RWPE2 (cell line): ENCODE data around the gene UCP3.
"Not testable (repeated sequence)": the region's sequence is repeated elsewhere in the genome, so short reads cannot be mapped to it uniquely, and the experiment has no call there.

ENCODE experiments used
- ATAC-seq: fragments of 200-7000 bp; cut with Tn5 transposase; 3 replicates; pipeline ENCODE4 v1.9.1; 2021; ENCODE audit warnings: low read depth
- DNase-seq: peaks from one replicate; pipeline ENCODE4 v3.0.0-alpha.2; 2020; ENCODE audit warnings: low spot score
- H3K27ac ChIP-seq: fragments of 450-650 bp; 2 replicates; pipeline ENCODE4 v1.5.1; 2017; ENCODE audit warnings: mild to moderate bottlenecking; ENCODE audit not compliant: poor library complexity, severe bottlenecking
- H3K27me3 ChIP-seq: fragments of 250-450 bp; sonication (Bioruptor Pico); 2 replicates; pipeline ENCODE4 v1.5.1; 2021; ENCODE audit warnings: mild to moderate bottlenecking, moderate library complexity; ENCODE audit not compliant: insufficient read depth, poor library complexity, severe bottlenecking
- H3K36me3 ChIP-seq: fragments of 250-450 bp; sonication (Bioruptor Pico); 2 replicates; pipeline ENCODE4 v1.5.1; 2020; ENCODE audit warnings: low read depth, mild to moderate bottlenecking, moderate library complexity
- H3K4me1 ChIP-seq: fragments of 250-450 bp; sonication (Bioruptor Pico); 2 replicates; pipeline ENCODE4 v1.5.1; 2021; ENCODE audit warnings: mild to moderate bottlenecking, moderate library complexity; ENCODE audit not compliant: insufficient read depth, poor library complexity, severe bottlenecking
- H3K4me3 ChIP-seq: fragments of 250-450 bp; sonication (Bioruptor Pico); 2 replicates; pipeline ENCODE4 v1.5.1; 2021; ENCODE audit warnings: mild to moderate bottlenecking, moderate library complexity; ENCODE audit not compliant: severe bottlenecking
- H3K9me3 ChIP-seq: fragments of 250-450 bp; sonication (Bioruptor Pico); 2 replicates; pipeline ENCODE4 v1.5.1; 2021; ENCODE audit warnings: mild to moderate bottlenecking, moderate library complexity; ENCODE audit not compliant: severe bottlenecking
- TF ChIP-seq, protein P1 (sequence below): fragments of 450-650 bp; IDR thresholded peaks from one replicate; pipeline ENCODE4 v1.5.1; 2017; ENCODE audit warnings: mild to moderate bottlenecking, moderate library complexity; ENCODE audit not compliant: poor library complexity, severe bottlenecking

Gene UCP3

DNA sequence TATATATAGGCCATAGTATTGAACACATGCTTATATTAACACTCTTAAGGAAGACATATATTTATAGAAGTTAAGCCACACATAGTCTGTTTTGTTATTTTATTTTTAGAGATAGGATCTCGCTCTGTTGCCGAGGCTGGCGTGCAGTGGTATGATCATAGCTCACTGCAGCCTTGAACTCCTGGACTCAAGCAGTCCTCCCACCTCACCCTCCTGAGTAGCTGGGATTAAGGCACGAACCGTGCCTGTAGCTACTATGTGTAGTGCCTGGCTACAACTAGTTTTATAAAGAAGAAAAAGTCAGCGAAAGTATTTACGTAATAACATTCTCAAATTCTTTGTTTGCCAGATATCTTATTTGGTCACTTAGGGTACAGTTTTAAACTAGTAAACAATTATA, 20.7 kb downstream of the UCP3 start:
- DNase-seq: no peak
- H3K9me3 ChIP-seq: no peaks in the 10 kb centered on the region
- no peaks in the 10 kb centered on the region for H3K36me3 ChIP-seq

DNA sequence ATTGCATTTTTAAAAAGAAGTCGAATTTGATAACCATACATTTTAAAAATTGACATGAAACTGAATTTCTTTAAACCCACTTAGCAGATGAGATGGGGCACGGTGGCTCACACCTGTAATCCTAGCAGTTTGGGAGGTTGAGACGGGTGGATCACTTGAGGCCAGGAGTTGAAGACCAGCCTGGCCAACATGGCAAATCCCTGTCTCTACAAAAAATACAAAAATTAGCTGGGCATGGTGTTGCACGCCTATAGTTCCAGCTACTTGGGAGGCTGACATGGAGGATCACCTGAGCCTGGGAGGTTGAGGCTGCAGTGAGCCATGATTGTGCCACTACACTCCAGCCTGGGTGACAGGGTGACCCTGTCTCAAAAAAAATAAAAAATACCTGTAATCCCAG, 23.2 kb downstream of the UCP3 start:
- not testable (repeated sequence) for ATAC-seq, H3K27ac ChIP-seq, H3K4me1 ChIP-seq, H3K27me3 ChIP-seq, H3K36me3 ChIP-seq, H3K9me3 ChIP-seq, DNase-seq, H3K4me3 ChIP-seq

More for the DNA sequence above, 20.7 kb downstream of the UCP3 start:
- H3K27me3 ChIP-seq: no peaks in the 10 kb centered on the region
- ATAC-seq: no peak
- no peaks in the 10 kb centered on the region for H3K4me1 ChIP-seq
- H3K27ac ChIP-seq: no peak overlapping the region
- TF ChIP-seq, protein P1, sequence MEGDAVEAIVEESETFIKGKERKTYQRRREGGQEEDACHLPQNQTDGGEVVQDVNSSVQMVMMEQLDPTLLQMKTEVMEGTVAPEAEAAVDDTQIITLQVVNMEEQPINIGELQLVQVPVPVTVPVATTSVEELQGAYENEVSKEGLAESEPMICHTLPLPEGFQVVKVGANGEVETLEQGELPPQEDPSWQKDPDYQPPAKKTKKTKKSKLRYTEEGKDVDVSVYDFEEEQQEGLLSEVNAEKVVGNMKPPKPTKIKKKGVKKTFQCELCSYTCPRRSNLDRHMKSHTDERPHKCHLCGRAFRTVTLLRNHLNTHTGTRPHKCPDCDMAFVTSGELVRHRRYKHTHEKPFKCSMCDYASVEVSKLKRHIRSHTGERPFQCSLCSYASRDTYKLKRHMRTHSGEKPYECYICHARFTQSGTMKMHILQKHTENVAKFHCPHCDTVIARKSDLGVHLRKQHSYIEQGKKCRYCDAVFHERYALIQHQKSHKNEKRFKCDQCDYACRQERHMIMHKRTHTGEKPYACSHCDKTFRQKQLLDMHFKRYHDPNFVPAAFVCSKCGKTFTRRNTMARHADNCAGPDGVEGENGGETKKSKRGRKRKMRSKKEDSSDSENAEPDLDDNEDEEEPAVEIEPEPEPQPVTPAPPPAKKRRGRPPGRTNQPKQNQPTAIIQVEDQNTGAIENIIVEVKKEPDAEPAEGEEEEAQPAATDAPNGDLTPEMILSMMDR: no peak
- H3K4me3 ChIP-seq: no peak overlapping the region

DNA sequence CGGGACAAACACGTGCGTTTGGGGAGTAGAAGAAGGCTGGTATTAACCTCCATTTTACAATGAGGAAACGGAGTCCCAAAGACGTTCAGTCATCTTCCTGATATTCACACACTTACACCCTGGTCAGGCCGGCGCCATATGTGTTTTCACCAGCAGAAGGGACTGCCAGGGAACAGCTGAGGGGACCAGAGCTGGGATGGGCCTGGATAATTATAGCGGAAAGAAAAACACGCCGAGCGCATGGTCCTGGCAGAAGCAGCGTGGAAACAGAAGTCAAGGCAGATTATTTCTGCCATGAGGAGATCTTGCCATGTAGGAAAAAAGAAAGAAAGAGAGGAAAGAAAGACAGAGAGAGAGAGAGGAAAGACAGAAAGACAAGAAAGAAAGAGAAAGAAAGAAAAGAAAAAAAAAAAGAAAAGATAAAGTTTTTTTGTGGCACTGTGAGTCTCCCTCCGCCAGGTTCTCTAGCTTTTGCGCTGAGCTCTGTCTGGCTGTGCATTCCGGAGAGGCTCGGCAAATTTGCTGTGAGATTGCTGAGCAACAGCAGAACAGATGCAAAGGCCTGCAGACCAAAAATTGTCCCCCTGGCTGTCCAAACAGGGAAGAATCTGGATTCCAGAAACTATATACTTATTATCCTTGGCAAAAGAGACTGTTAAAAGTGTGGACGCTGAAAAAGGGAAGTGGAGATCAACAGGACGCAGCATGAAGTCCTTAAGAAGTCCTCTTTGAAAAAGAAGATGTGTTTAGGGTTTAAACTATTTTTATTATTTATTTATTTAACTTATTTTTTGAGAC, 24.9 kb downstream of the UCP3 start:
- Histone ChIP-seq H3K4me3 (peak overlapping the region; percentile 45), H3K4me1 (peaks cover 11% of the 10 kb centered on the region), H3K27me3 (no peaks in the 10 kb centered on the region), H3K27ac (peak overlapping the region; percentile 59), H3K36me3 (no peaks in the 10 kb centered on the region), H3K9me3 (no peaks in the 10 kb centered on the region)
- no peak for DNase-seq
- TF ChIP-seq, protein P1: no peak
- ATAC-seq: no peak

DNA sequence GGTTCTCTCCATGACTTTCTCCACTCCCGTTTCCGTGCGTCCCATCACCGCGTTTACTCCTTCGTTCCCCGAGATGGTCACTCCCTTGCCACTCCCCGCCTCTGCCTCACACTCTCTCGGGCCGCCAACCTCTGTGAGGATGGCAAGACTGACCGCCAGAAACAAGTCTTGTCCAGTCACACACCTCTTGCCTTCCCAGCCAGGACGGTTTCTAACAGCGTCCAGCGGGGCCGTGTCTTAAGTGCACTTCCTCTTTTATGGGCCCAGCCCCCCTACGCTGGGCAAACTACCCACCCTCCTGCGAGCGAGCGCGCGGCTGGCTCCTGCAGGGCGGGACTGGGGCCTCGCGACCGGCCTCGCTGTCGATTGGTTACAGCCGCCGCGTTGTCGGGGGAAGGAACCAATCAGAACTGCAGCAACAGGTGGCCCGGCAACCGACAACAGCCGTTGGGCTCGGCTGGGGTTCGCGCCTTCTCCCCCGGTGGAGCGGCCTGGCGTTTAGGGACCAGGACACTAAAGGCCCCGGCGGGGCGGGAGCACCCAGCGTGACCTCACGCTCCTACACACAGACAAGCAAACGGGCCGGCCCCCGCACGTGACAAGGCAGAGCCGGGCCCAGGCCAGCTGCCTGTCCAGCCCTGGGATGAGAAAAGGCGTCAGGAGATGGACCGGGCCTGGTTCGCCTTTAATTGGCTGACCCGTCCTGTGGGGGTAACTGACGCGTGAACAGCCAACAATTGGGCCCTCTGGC, 25.7 kb downstream of the UCP3 start:
- H3K9me3 ChIP-seq: no peaks in the 10 kb centered on the region
- H3K4me3 ChIP-seq: peak overlapping the region; percentile 45
- TF ChIP-seq, protein P1: no peak
- H3K27me3 ChIP-seq: no peaks in the 10 kb centered on the region
- ATAC-seq (peak; percentile 91), DNase-seq (peak; percentile 87)
- H3K36me3 ChIP-seq: no peaks in the 10 kb centered on the region
- peak overlapping the region; percentile 59 for H3K27ac ChIP-seq
- H3K4me1 ChIP-seq: peaks cover 11% of the 10 kb centered on the region

DNA sequence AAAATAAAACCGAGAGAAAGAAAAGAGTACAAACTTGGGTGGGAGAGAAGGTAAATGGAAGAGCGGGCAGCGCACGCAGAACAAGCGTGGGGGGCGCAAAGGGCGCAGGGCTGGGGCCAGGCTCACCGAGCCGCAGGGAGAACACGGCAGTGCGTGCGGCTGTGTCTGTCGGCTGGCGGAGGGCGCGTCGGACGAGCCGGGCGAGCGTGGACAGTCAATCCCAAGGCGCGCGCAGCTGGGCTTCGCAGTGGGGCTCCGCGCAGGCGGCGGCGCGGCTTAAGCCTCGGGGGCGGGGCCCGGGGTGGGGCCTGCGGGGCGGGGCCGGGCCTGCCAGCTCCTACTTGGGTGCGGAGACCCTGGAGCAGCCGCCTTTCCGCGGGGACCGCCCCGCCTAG, 26.3 kb downstream of the UCP3 start, which contains the start of gene UCP2:
UCP2 (minus strand) TSS at position 249 of the 395 bp plus-strand sequence. CDS start 4,465 bp downstream, outside the sequence.
- H3K27ac ChIP-seq: peak within 1 kb of the TSS; percentile 59
- no peaks in the 10 kb centered on the region for H3K9me3 ChIP-seq
- TF ChIP-seq, protein P1: no peak
- H3K27me3 ChIP-seq: no peaks in the 10 kb centered on the region
- peak; percentile 79 for ATAC-seq
- H3K4me1 ChIP-seq: peaks cover 11% of the 10 kb centered on the region
- H3K36me3 ChIP-seq: no peaks in the 10 kb centered on the region
- peak within 1 kb of the TSS; percentile 45 for H3K4me3 ChIP-seq
- DNase-seq: no peak
